Parietal lobe (tissue), 1 donor: ENCODE data around the gene UBE2L5. TPM values are rescaled to one million over a fixed set of nuclear protein-coding genes. Genes with fewer than 3 reads are reported as not detected.

ENCODE experiments used
- total RNA-seq: library from RNA; depleted of rRNA; stranded (reverse); fragments of >200 nt; gene quantifications from one replicate; pipeline ENCODE4 v1.2.3, GENCODE V29; 2014

Gene UBE2L5
- 0.63 TPM for total RNA-seq

GRCh38 chr13:30422054-30422839 is at the start of gene UBE2L5:
UBE2L5 (plus strand) TSS chr13:30422493; CDS start chr13:30427991, 5,498 bp downstream.

GRCh38 chr13:30465593-30466357 is 43.5 kb downstream of the UBE2L5 start, which contains the start of gene HMGB1:
HMGB1 (minus strand) TSS chr13:30465936; CDS start chr13:30463680, 2,256 bp downstream.

Other genes starting within 250 kb of the UBE2L5 start
- gene KATNAL1, start 114.9 kb upstream of the UBE2L5 start, total RNA-seq = 73.9 TPM
- gene HMGB1, start 43.4 kb downstream of the UBE2L5 start, total RNA-seq = 221 TPM
- 47.0 TPM for gene USPL1, start 195.4 kb downstream of the UBE2L5 start, total RNA-seq